Thymus (tissue), 14 donors: ENCODE data around the gene GARIN3. TPM values are rescaled to one million over a fixed set of nuclear protein-coding genes. Genes with fewer than 3 reads are reported as not detected.
A peak's percentile ranks its signal among the peaks of the same experiment; 100 is the strongest.
"Not testable (repeated sequence)": the region's sequence is repeated elsewhere in the genome, so short reads cannot be mapped to it uniquely, and the experiment has no call there.

ENCODE experiments used
- DNase-seq, 9 donors: peaks; one replicate each; pipeline ENCODE4 v3.0.0-alpha.2; 2013; ENCODE audit warnings: low spot score in 9 of 9, low read depth in 6 of 9, missing footprints in 1 of 9
- H3K27ac ChIP-seq, 2 donors: one replicate each; pipeline ENCODE4 v1.5.1; 2013; ENCODE audit warnings: control low read depth in 1 of 2, low read depth in 1 of 2, low read length in 1 of 2, mild to moderate bottlenecking in 1 of 2, moderate library complexity in 1 of 2
- H3K27me3 ChIP-seq, 2 donors: one replicate each; pipeline ENCODE4 v1.5.1; 2013; ENCODE audit warnings: low read length in 1 of 2; ENCODE audit not compliant: control insufficient read depth in 2 of 2, insufficient read depth in 1 of 2
- H3K36me3 ChIP-seq, 2 donors: one replicate each; pipeline ENCODE4 v1.5.1; 2013; ENCODE audit warnings: low read length in 1 of 2, mild to moderate bottlenecking in 1 of 2, moderate library complexity in 1 of 2; ENCODE audit not compliant: control insufficient read depth in 2 of 2, insufficient read depth in 2 of 2
- H3K4me1 ChIP-seq, 2 donors: one replicate each; pipeline ENCODE4 v1.5.1; 2013; ENCODE audit warnings: low read length in 2 of 2; ENCODE audit not compliant: control insufficient read depth in 2 of 2, insufficient read depth in 2 of 2
- H3K4me3 ChIP-seq, 2 donors: one replicate each; pipeline ENCODE4 v1.5.1; 2013; ENCODE audit warnings: low read length in 2 of 2, control low read depth in 1 of 2, mild to moderate bottlenecking in 1 of 2
- H3K9me3 ChIP-seq, 2 donors: one replicate each; pipeline ENCODE4 v1.5.1; 2013; ENCODE audit warnings: low read length in 1 of 2, mild to moderate bottlenecking in 1 of 2; ENCODE audit not compliant: control insufficient read depth in 2 of 2, insufficient read depth in 1 of 2
- WGBS: extraction: QIAGEN DNeasy Blood & Tissue Kit; methylation state at CpG from one replicate; pipeline ENCODE4 v1.1.7; 2013; 5-methylcytosine and 5-hydroxymethylcytosine counted together
- long read RNA-seq, 10 donors: transcript quantifications; one replicate each; lab custom pipeline, GENCODE V29; 2026
- polyA plus RNA-seq: library from polyadenylated mRNA; stranded (reverse); fragments of 200-250 nt; gene quantifications from one replicate; pipeline ENCODE4 v1.2.3, GENCODE V29; 2013
- total RNA-seq: library from RNA; stranded (reverse); fragments of 120-200 nt; gene quantifications from one replicate; pipeline ENCODE4 v1.2.4, GENCODE V29; 2013
- donor health status: healthy.

Gene GARIN3
- total RNA-seq, result not detected
- not detected for polyA plus RNA-seq
- long read RNA-seq, donor 1, result 0 reads
- long read RNA-seq, donor 2, result 0 reads
- long read RNA-seq, donor 3, result 0 reads
- long read RNA-seq, donor 4, result 0 reads
- long read RNA-seq, donor 5, result 0 reads
- long read RNA-seq, donor 6, result 0 reads
- long read RNA-seq, donor 7, result 0 reads
- long read RNA-seq, donor 8, result 0 reads
- long read RNA-seq, donor 9, result 0 reads
- long read RNA-seq, donor 10, result 0 reads

DNA sequence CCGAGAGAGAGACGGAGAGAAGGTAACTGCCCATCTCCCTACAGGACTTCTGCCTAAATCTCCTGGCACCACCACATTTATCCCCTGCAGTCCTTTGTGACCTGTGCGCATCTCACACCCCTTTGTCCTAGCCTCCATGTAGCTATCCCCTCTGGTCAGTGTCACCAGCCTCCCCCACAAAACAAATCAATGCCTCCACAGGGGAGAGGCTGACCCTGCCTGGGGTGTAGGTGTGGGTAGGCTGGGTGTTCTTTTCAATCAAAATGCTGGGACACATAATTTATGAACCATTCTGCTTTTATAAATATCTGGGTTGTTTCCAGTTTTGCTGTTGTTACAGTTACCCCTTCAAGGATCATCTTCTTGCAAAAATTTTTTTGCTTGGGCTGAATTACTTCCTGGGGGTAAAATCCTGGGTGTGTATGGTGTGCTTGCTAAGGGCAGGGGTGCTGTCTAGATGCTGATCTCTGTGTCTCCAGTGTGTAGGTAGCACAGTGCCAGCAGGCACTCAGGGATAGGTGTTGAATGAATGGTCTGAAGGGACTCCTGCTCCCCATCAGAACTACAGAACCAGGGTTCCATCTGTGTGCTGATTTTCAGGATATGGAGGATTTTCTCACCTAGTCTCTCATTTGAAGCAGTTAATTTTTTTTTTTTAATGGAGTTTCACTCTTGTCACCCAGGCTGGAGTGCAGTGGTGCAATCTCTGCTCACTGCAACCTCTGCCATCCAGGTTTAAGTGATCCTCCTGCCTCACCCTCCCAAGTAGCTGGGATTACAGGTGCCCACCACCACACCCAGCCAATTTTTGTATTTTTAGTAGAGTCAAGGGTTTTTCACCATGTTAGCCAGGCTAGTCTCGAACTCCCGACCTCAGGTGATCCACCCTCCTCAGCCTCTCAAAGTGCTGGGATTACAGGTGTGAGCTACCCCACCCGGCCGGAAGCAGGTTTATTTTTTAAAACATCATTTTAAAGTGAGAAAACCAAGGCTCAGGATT, at the start of gene GARIN3:
TSS of gene GARIN3 (minus strand) at position 51 of the 1,000 bp plus-strand sequence. CDS start 96 bp downstream, outside the sequence.
- Histone ChIP-seq H3K27me3 (no peaks in the 10 kb centered on the region), H3K27ac (no peak within 1 kb of the TSS), H3K9me3 (peaks cover 0 to 3% of the 10 kb centered on the region in 2 donors), H3K4me3 (no peak within 1 kb of the TSS), H3K36me3 (no peaks in the 10 kb centered on the region), H3K4me1 (peaks cover 0 to 26% of the 10 kb centered on the region in 2 donors)
- no peak for DNase-seq
- WGBS, result 96% methylated on average over 7 of the region's 7 CpGs

DNA sequence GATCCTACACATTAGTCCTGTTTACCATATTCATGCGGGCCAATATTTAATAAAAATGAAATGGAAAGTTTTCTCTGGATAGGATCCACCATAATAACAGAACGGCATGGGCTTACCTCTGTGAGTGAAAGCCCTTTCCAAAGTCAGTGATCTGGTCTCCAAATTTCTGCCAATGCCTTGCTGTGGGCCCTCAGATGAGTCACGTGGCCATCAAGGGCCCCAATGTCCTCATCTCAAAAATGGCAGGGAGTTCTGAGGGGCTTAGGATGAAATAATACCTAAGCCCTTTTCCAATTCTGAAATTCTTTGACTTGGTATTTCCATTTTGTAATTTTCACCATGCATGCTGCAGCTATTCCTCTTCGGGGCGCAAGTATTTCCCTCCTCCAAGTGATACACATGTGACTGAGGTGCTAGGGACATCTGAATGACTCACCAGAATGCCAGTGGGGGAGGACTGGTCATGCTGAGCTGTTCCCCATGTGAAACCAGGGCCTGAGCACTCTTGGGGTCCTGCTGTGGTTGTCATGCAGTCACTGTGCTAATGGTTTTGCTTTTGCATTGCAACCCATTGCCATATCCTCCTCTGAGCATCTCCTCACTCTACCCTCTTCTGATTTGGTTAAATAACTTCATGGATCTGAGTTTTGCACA, 49.6 kb upstream of the GARIN3 start:
- no peaks in the 10 kb centered on the region for H3K9me3 ChIP-seq
- 78% methylated on average over 5 of the region's 5 CpGs for WGBS
- H3K27ac ChIP-seq, result peak overlapping the region in 1 of 2 donors; percentile 92
- peaks cover 90 to 97% of the 10 kb centered on the region in 2 donors for H3K36me3 ChIP-seq
- H3K4me1 ChIP-seq, result peaks cover 31 to 62% of the 10 kb centered on the region in 2 donors
- no peaks in the 10 kb centered on the region for H3K27me3 ChIP-seq
- no peak for DNase-seq
- no peak overlapping the region for H3K4me3 ChIP-seq

DNA sequence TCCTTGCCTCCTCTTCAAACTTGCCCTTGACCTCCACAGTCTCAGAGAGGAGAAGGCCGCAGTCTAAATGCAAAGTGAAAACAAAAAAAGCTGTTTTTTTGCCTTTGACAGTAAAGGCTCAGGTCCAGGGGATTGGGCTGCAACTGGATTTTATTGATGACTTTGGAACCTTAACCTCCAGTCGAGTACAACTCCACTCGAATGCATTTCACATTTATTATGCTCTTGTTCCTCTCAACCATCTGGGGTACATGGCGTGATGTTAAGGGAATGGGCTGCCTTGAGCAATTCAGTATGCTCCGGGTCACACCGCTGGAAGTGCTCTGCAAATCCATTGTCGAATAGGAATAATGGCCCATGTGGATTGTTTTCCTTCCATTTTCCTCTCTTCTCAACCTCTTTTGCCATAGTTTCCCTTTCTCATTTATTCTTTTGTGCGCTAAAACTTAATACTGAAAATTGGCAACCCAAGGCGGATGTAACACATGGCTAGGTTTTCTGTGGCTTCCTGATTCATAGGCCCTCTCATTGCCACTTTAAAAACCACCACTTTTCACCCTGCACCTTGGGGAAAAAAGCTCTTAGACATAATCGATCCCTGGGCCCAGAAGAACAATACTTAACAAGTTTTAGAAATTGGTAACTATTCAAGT, 48.9 kb upstream of the GARIN3 start:
- H3K27ac ChIP-seq, result peak overlapping the region in 1 of 2 donors; percentile 12

GRCh38 chr5:157214415-157214814, 48.4 kb upstream of the GARIN3 start:
- Histone ChIP-seq H3K27me3 (no peaks in the 10 kb centered on the region), H3K9me3 (no peaks in the 10 kb centered on the region), H3K36me3 (peaks cover 85 to 92% of the 10 kb centered on the region in 2 donors), H3K27ac (no peak overlapping the region), H3K4me1 (peaks cover 31 to 68% of the 10 kb centered on the region in 2 donors), H3K4me3 (no peak overlapping the region)
- DNase-seq, result no peak

More for the DNA sequence above, 48.9 kb upstream of the GARIN3 start:
- 82% methylated on average over 10 of the region's 10 CpGs for WGBS
- H3K4me1 ChIP-seq, result peaks cover 31 to 64% of the 10 kb centered on the region in 2 donors
- DNase-seq, result peak in 1 of 9 donors; percentile 41
- no peak overlapping the region for H3K4me3 ChIP-seq
- peaks cover 85 to 92% of the 10 kb centered on the region in 2 donors for H3K36me3 ChIP-seq
- H3K9me3 ChIP-seq, result no peaks in the 10 kb centered on the region
- H3K27me3 ChIP-seq, result no peaks in the 10 kb centered on the region

GRCh38 chr5:157213527-157214243, 47.6 kb upstream of the GARIN3 start:
- no peak overlapping the region for H3K4me3 ChIP-seq
- DNase-seq, result no peak
- H3K4me1 ChIP-seq, result peaks cover 31 to 64% of the 10 kb centered on the region in 2 donors
- H3K27me3 ChIP-seq, result no peaks in the 10 kb centered on the region
- WGBS, result 96% methylated on average over 7 of the region's 7 CpGs
- H3K36me3 ChIP-seq, result peaks cover 88 to 94% of the 10 kb centered on the region in 2 donors
- H3K27ac ChIP-seq, result peak overlapping the region in 1 of 2 donors; percentile 27
- H3K9me3 ChIP-seq, result no peaks in the 10 kb centered on the region

GRCh38 chr5:157212307-157212706, 46.2 kb upstream of the GARIN3 start:
- no peak for DNase-seq
- Histone ChIP-seq H3K4me1 (peaks cover 26 to 54% of the 10 kb centered on the region in 2 donors), H3K4me3 (no peak overlapping the region), H3K9me3 (no peaks in the 10 kb centered on the region), H3K36me3 (peaks cover 76 to 94% of the 10 kb centered on the region in 2 donors), H3K27ac (no peak overlapping the region), H3K27me3 (no peaks in the 10 kb centered on the region)
- 95% methylated on average over 5 of the region's 5 CpGs for WGBS

DNA sequence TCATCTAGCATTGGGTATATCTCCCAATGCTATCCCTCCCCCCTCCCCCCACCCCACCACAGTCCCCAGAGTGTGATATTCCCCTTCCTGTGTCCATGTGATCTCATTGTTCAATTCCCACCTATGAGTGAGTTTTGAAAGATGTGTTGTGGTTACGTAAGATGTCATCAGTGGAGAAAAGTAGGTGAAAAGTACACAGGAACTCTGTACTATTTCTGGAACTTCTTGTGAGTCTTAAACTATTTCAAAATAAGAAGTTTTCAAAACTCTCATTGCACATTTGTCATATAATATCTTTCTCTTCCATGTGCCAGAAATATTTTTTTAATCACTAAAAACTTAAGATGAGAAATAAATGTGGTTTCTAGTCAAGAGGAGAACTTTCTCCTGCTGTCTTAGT, 44.6 kb upstream of the GARIN3 start:
- WGBS, result 80% methylated on average over 1 of the region's 1 CpG
- not testable (repeated sequence) for H3K9me3 ChIP-seq, H3K4me3 ChIP-seq, H3K27ac ChIP-seq, H3K27me3 ChIP-seq
- peaks cover 64 to 87% of the 10 kb centered on the region in 2 donors for H3K36me3 ChIP-seq
- peak in 1 of 9 donors; percentile 45 for DNase-seq
- H3K4me1 ChIP-seq, result peaks cover 14 to 37% of the 10 kb centered on the region in 2 donors

- no peak overlapping the region for H3K4me3 ChIP-seq
- H3K9me3 ChIP-seq, result no peaks in the 10 kb centered on the region
- peaks cover 21 to 50% of the 10 kb centered on the region in 2 donors for H3K36me3 ChIP-seq
- DNase-seq, result no peak
- peaks cover 13 to 23% of the 10 kb centered on the region in 2 donors for H3K4me1 ChIP-seq
- no peak overlapping the region for H3K27ac ChIP-seq
- 81% methylated on average over 6 of the region's 6 CpGs for WGBS
- no peaks in the 10 kb centered on the region for H3K27me3 ChIP-seq
Measured at GRCh38 chr5:157205708-157206107, 39.6 kb upstream of the GARIN3 start.
